H9 (cell line): Measurements from ENCODE around the gene CCNL1. TPM values are rescaled to one million over a fixed set of nuclear protein-coding genes. Genes with fewer than 3 reads are reported as not detected.

Experiments
- DNase-seq: peaks from one replicate; pipeline ENCODE4 v3.0.0-alpha.2; 2017
- H2AFZ ChIP-seq: one replicate; pipeline ENCODE4 v1.6.1; 2013; ENCODE audit warnings: mild to moderate bottlenecking, low read length, control low read depth, moderate library complexity
- H2AK5ac ChIP-seq: 2 replicates; pipeline ENCODE4 v1.6.1; 2013; ENCODE audit warnings: low read length, control low read depth, mixed read lengths; ENCODE audit not compliant: insufficient read length
- H2BK120ac ChIP-seq: one replicate; pipeline ENCODE4 v1.6.1; 2013; ENCODE audit warnings: low read depth, mild to moderate bottlenecking, low read length, control low read depth, inconsistent platforms; ENCODE audit not compliant: poor library complexity, severe bottlenecking
- H2BK12ac ChIP-seq: 2 replicates; pipeline ENCODE4 v1.6.1; 2013; ENCODE audit warnings: low read length, control low read depth, mixed read lengths, low read depth; ENCODE audit not compliant: insufficient read length
- H2BK15ac ChIP-seq: 2 replicates; pipeline ENCODE4 v1.6.1; 2013; ENCODE audit warnings: low read depth, low read length, control low read depth
- H2BK20ac ChIP-seq: one replicate; pipeline ENCODE4 v1.6.1; 2013; ENCODE audit warnings: low read depth, mild to moderate bottlenecking, low read length, control low read depth, inconsistent platforms; ENCODE audit not compliant: poor library complexity, severe bottlenecking
- H2BK5ac ChIP-seq: 2 replicates; pipeline ENCODE4 v1.6.1; 2013; ENCODE audit warnings: low read length, control low read depth, mixed read lengths; ENCODE audit not compliant: insufficient read length
- H3K14ac ChIP-seq: 2 replicates; pipeline ENCODE4 v1.6.1; 2013; ENCODE audit warnings: low read length, control low read depth; ENCODE audit not compliant: insufficient read depth
- H3K18ac ChIP-seq: 2 replicates; pipeline ENCODE4 v1.6.1; 2013; ENCODE audit warnings: low read depth, mild to moderate bottlenecking, mixed read lengths, low read length, control low read depth; ENCODE audit not compliant: insufficient read length
- H3K23ac ChIP-seq: 2 replicates; pipeline ENCODE4 v1.6.1; 2013; ENCODE audit warnings: low read length, control low read depth, mixed read lengths, low read depth; ENCODE audit not compliant: insufficient read length
- H3K23me2 ChIP-seq: 2 replicates; pipeline ENCODE4 v1.6.1; 2013; ENCODE audit warnings: low read depth, mild to moderate bottlenecking, mixed read lengths, low read length, control low read depth; ENCODE audit not compliant: insufficient read length, poor library complexity, severe bottlenecking
- H3K27ac ChIP-seq: 2 replicates; pipeline ENCODE4 v1.5.1; 2013; ENCODE audit warnings: low read length, control low read depth, mixed read lengths, low read depth; ENCODE audit not compliant: insufficient read length
- H3K27me3 ChIP-seq: 2 replicates; pipeline ENCODE4 v1.6.1; 2013; ENCODE audit warnings: low read length, control low read depth, inconsistent platforms; ENCODE audit not compliant: insufficient read depth
- H3K4ac ChIP-seq: 2 replicates; pipeline ENCODE4 v1.6.1; 2013; ENCODE audit warnings: low read depth, mild to moderate bottlenecking, control low read depth, inconsistent platforms, low read length, moderate library complexity
- H3K4me1 ChIP-seq: 2 replicates; pipeline ENCODE4 v1.6.1; 2013; ENCODE audit warnings: low read length, control low read depth, inconsistent platforms; ENCODE audit not compliant: insufficient read depth
- H3K4me2 ChIP-seq: 2 replicates; pipeline ENCODE4 v1.6.1; 2013; ENCODE audit warnings: low read length, control low read depth, mixed read lengths; ENCODE audit not compliant: insufficient read length, insufficient read depth
- H3K56ac ChIP-seq: 2 replicates; pipeline ENCODE4 v1.6.1; 2013; ENCODE audit warnings: low read depth, mild to moderate bottlenecking, mixed read lengths, low read length, control low read depth; ENCODE audit not compliant: insufficient read length
- H3K79me1 ChIP-seq: 2 replicates; pipeline ENCODE4 v1.6.1; 2013; ENCODE audit warnings: low read depth, mild to moderate bottlenecking, moderate library complexity, low read length, control low read depth, inconsistent platforms; ENCODE audit not compliant: insufficient read depth, poor library complexity, severe bottlenecking
- H3K79me2 ChIP-seq: 2 replicates; pipeline ENCODE4 v1.6.1; 2013; ENCODE audit warnings: low read length, control low read depth, inconsistent platforms; ENCODE audit not compliant: insufficient read depth
- H3K9ac ChIP-seq: 2 replicates; pipeline ENCODE4 v1.6.1; 2013; ENCODE audit warnings: low read length, control low read depth, mixed read lengths; ENCODE audit not compliant: insufficient read length; ENCODE audit errors: extremely low read depth
- H3K9me3 ChIP-seq: one replicate; pipeline ENCODE4 v1.6.1; 2013; ENCODE audit warnings: low read depth, low read length, inconsistent platforms; ENCODE audit not compliant: control insufficient read depth
- H3T11ph ChIP-seq: one replicate; pipeline ENCODE4 v1.6.1; 2013; ENCODE audit warnings: mild to moderate bottlenecking, low read length, control low read depth, inconsistent platforms
- H4K20me1 ChIP-seq: one replicate; pipeline ENCODE4 v1.6.1; 2013; ENCODE audit not compliant: control insufficient read depth, insufficient read length, insufficient read depth
- H4K5ac ChIP-seq: 2 replicates; pipeline ENCODE4 v1.6.1; 2013; ENCODE audit warnings: low read depth, mild to moderate bottlenecking, mixed read lengths, low read length, control low read depth; ENCODE audit not compliant: insufficient read length
- H4K8ac ChIP-seq: replicated peaks from 2 replicates; pipeline ENCODE4 v1.6.1; 2013; ENCODE audit warnings: low read length, control low read depth, mixed read lengths, low read depth; ENCODE audit not compliant: insufficient read length
- H4K91ac ChIP-seq: 2 replicates; pipeline ENCODE4 v1.6.1; 2013; ENCODE audit warnings: low read depth, mild to moderate bottlenecking, moderate library complexity, mixed read lengths, low read length, control low read depth; ENCODE audit not compliant: insufficient read length
- H3K27ac Mint-ChIP-seq, 3 experiments: 2 replicates in 2 of 3; 3 replicates in 1 of 3; pipeline ENCODE4 v1.8.0; 2020 to 2021; ENCODE audit warnings: mixed read lengths in 3 of 3, mild to moderate bottlenecking in 1 of 3, moderate library complexity in 1 of 3
- H3K27me3 Mint-ChIP-seq: 2 replicates; pipeline ENCODE4 v1.8.0; 2021; ENCODE audit warnings: low read depth, mild to moderate bottlenecking, moderate library complexity, mixed read lengths
- H3K36me3 Mint-ChIP-seq, 3 experiments: 2 replicates in 2 of 3; 3 replicates in 1 of 3; pipeline ENCODE4 v1.8.0; 2020 to 2021; ENCODE audit warnings: low read depth in 3 of 3, mixed read lengths in 3 of 3; ENCODE audit not compliant: insufficient read depth in 1 of 3
- H3K4me1 Mint-ChIP-seq, 2 experiments: 2 replicates each; pipeline ENCODE4 v1.8.0; 2020; ENCODE audit warnings: mixed read lengths in 2 of 2
- H3K4me3 Mint-ChIP-seq, 2 experiments: 2 replicates in 1 of 2; 3 replicates in 1 of 2; pipeline ENCODE4 v1.8.0; 2020 to 2021; ENCODE audit warnings: mild to moderate bottlenecking in 2 of 2, mixed read lengths in 2 of 2, moderate library complexity in 1 of 2
- H3K9me3 Mint-ChIP-seq, 2 experiments: 2 replicates in 1 of 2; 3 replicates in 1 of 2; pipeline ENCODE4 v1.8.0; 2020; ENCODE audit warnings: mild to moderate bottlenecking in 2 of 2, mixed read lengths in 2 of 2, moderate library complexity in 1 of 2
- CTCF ChIP-seq: fragments of 200-600 bp; sonication (generic); conservative IDR thresholded peaks from 3 replicates; pipeline ENCODE4 v1.8.0; 2021; ENCODE audit warnings: antibody characterized with exemption, mild to moderate bottlenecking
- WGBS: extraction: QIAGEN DNeasy Blood & Tissue Kit; methylation state at CpG from one replicate; pipeline ENCODE4 v1.1.7; 2013; ENCODE audit warnings: missing lambda C conversion rate, low lambda C conversion rate, mixed read lengths; ENCODE audit not compliant: insufficient read length; ENCODE audit errors: extremely low coverage; 5-methylcytosine and 5-hydroxymethylcytosine counted together
- total RNA-seq: library from RNA; stranded (reverse); gene quantifications from 2 replicates; pipeline ENCODE4 v1.2.1, GENCODE V29; 2021

Gene CCNL1
- total RNA-seq, 1 experiment from 2014 or later: 103 TPM

- Histone ChIP-seq H3K14ac (no peak overlapping the region), H4K20me1 (no peaks in the 10 kb centered on the region), H3K27me3 (no peaks in the 10 kb centered on the region), H2BK120ac (no peak overlapping the region), H2BK12ac (no peak overlapping the region), H2BK15ac (no peak overlapping the region), H4K91ac (no peak overlapping the region), H3K79me2 (no peaks in the 10 kb centered on the region), H4K5ac (no peak overlapping the region), H3K4ac (no peak overlapping the region), H2AFZ (no peak overlapping the region), H3K9me3 (no peaks in the 10 kb centered on the region), H3T11ph (no peak overlapping the region), H3K56ac (no peak overlapping the region), H3K79me1 (no peaks in the 10 kb centered on the region), H3K27ac (no peak overlapping the region), H3K9ac (no peak overlapping the region), H3K23ac (no peak overlapping the region), H3K23me2 (no peaks in the 10 kb centered on the region), H2BK20ac (no peak overlapping the region), H3K4me2 (no peak overlapping the region), H3K18ac (no peak overlapping the region), H2BK5ac (no peak overlapping the region), H2AK5ac (no peak overlapping the region), H4K8ac (no peak overlapping the region), H3K4me1 (peaks cover 5% of the 10 kb centered on the region)
- Mint-ChIP-seq H3K36me3 (no peaks in the 10 kb centered on the region), H3K4me1 (peaks cover 11 to 22% of the 10 kb centered on the region in 2 experiments), H3K4me3 (no peak overlapping the region), H3K27me3 (peaks cover 6% of the 10 kb centered on the region), H3K9me3 (0 out of 5 replicates have a peak, but pooled peaks cover 0 to 4% of the 10 kb centered on the region in 2 experiments), H3K27ac (no peak overlapping the region)
- no peak for DNase-seq
- TF ChIP-seq CTCF: no peak
- no CpG with 5 or more reads among the region's 3 CpGs for WGBS
Measured at GRCh38 chr3:157102098-157102497, 57.8 kb downstream of the CCNL1 start.
